Activated T-cell treated with anti-CD3 and anti-CD28 coated beads, Interleukin-2, amount 50 U/mL, for 4 hours (primary cell): ENCODE results near the gene BTF3L4. TPM values are rescaled to one million over a fixed set of nuclear protein-coding genes. Genes with fewer than 3 reads are reported as not detected.
"Not testable (repeated sequence)": the region's sequence is repeated elsewhere in the genome, so short reads cannot be mapped to it uniquely, and the experiment has no call there.

Experiments used
- ATAC-seq, 2 donors: fragments of 200-7000 bp; cut with Tn5 transposase; one replicate each; pipeline ENCODE4 v1.10.0; 2021
- DNase-seq: peaks from one replicate; pipeline ENCODE4 v3.0.0-alpha.2; 2020
- H3K27me3 Mint-ChIP-seq: one replicate; pipeline ENCODE4 v1.8.0; 2021; ENCODE audit warnings: low read depth, mixed read lengths
- H3K36me3 Mint-ChIP-seq: one replicate; pipeline ENCODE4 v1.8.0; 2022; ENCODE audit warnings: mixed read lengths; ENCODE audit not compliant: insufficient read depth
- H3K4me1 Mint-ChIP-seq: one replicate; pipeline ENCODE4 v1.8.0; 2021; ENCODE audit warnings: low read depth, mixed read lengths
- H3K4me3 Mint-ChIP-seq: one replicate; pipeline ENCODE4 v1.8.0; 2021; ENCODE audit warnings: mild to moderate bottlenecking, moderate library complexity, mixed read lengths
- H3K9me3 Mint-ChIP-seq: one replicate; pipeline ENCODE4 v1.8.0; 2021; ENCODE audit warnings: mixed read lengths
- total RNA-seq, 3 donors: library from RNA; stranded (reverse); gene quantifications; one replicate each; pipeline ENCODE4 v1.2.1, GENCODE V29; 2021

Gene BTF3L4
- 10 to 100 TPM; 48.9 to 52.7 (median 51.4) TPM for total RNA-seq

GRCh38 chr1:52056163-52056936 is at the start of gene BTF3L4:
Gene BTF3L4, plus strand, starts transcription at chr1:52056295. Its CDS starts 3,553 bp downstream, at chr1:52059848.
- DNase-seq (peak; percentile 87), ATAC-seq (peak; percentile 96 to 97)
- H3K36me3 Mint-ChIP-seq, result peaks cover 31% of the 10 kb centered on the region
- peak within 1 kb of the TSS; percentile 97 for H3K4me3 Mint-ChIP-seq
- H3K27me3 Mint-ChIP-seq, result no peaks in the 10 kb centered on the region
- H3K4me1 Mint-ChIP-seq, result peaks cover 51% of the 10 kb centered on the region
- no peaks in the 10 kb centered on the region for H3K9me3 Mint-ChIP-seq

GRCh38 chr1:52007215-52008002 is 48.7 kb upstream of the BTF3L4 start:
- ATAC-seq (no peak), DNase-seq (no peak)
- Mint-ChIP-seq H3K4me3 (no peak overlapping the region), H3K36me3 (no peaks in the 10 kb centered on the region), H3K27me3 (peaks cover 20% of the 10 kb centered on the region), H3K4me1 (no peaks in the 10 kb centered on the region), H3K9me3 (no peaks in the 10 kb centered on the region)

GRCh38 chr1:52008071-52008809 is 47.9 kb upstream of the BTF3L4 start:
- Mint-ChIP-seq H3K4me1 (no peaks in the 10 kb centered on the region), H3K9me3 (no peaks in the 10 kb centered on the region), H3K4me3 (no peak overlapping the region), H3K27me3 (peaks cover 17% of the 10 kb centered on the region), H3K36me3 (no peaks in the 10 kb centered on the region)
- DNase-seq, result no peak
- ATAC-seq, result no peak

- no peak overlapping the region for H3K4me3 Mint-ChIP-seq
- DNase-seq, result no peak
- no peaks in the 10 kb centered on the region for H3K4me1 Mint-ChIP-seq
- ATAC-seq, result no peak
- no peaks in the 10 kb centered on the region for H3K9me3 Mint-ChIP-seq
- no peaks in the 10 kb centered on the region for H3K27me3 Mint-ChIP-seq
- H3K36me3 Mint-ChIP-seq, result peaks cover 40% of the 10 kb centered on the region
Observed at GRCh38 chr1:52022133-52022532, 34.0 kb upstream of the BTF3L4 start.

- Mint-ChIP-seq H3K4me1 (peaks cover 11% of the 10 kb centered on the region), H3K36me3 (peaks cover 37% of the 10 kb centered on the region)
- no peak for ATAC-seq
Observed at GRCh38 chr1:52026278-52026677, 29.8 kb upstream of the BTF3L4 start.

GRCh38 chr1:52028328-52028727 is 27.8 kb upstream of the BTF3L4 start:
- Mint-ChIP-seq H3K36me3 (peaks cover 33% of the 10 kb centered on the region), H3K27me3 (no peaks in the 10 kb centered on the region), H3K9me3 (no peaks in the 10 kb centered on the region), H3K4me1 (peaks cover 23% of the 10 kb centered on the region), H3K4me3 (no peak overlapping the region)
- ATAC-seq (no peak), DNase-seq (no peak)

More at GRCh38 chr1:52026278-52026677, 29.8 kb upstream of the BTF3L4 start:
- Mint-ChIP-seq H3K4me3 (no peak overlapping the region), H3K9me3 (no peaks in the 10 kb centered on the region), H3K27me3 (no peaks in the 10 kb centered on the region)
- DNase-seq, result no peak

GRCh38 chr1:52028839-52029238 is 27.3 kb upstream of the BTF3L4 start:
- H3K27me3 Mint-ChIP-seq, DNase-seq, H3K4me3 Mint-ChIP-seq, H3K9me3 Mint-ChIP-seq, ATAC-seq: not testable (repeated sequence)
- H3K4me1 Mint-ChIP-seq, result peaks cover 25% of the 10 kb centered on the region
- H3K36me3 Mint-ChIP-seq, result peaks cover 30% of the 10 kb centered on the region

- Mint-ChIP-seq H3K4me3 (peak overlapping the region; percentile 94), H3K27me3 (no peaks in the 10 kb centered on the region), H3K36me3 (peaks cover 20% of the 10 kb centered on the region), H3K9me3 (no peaks in the 10 kb centered on the region), H3K4me1 (peaks cover 30% of the 10 kb centered on the region)
- DNase-seq (no peak), ATAC-seq (no peak)
Observed at GRCh38 chr1:52032124-52032784, 23.8 kb upstream of the BTF3L4 start.

GRCh38 chr1:52032785-52033131 is 23.3 kb upstream of the BTF3L4 start:
- no peaks in the 10 kb centered on the region for H3K27me3 Mint-ChIP-seq
- H3K9me3 Mint-ChIP-seq, result no peaks in the 10 kb centered on the region
- ATAC-seq (peak; percentile 14 to 15), DNase-seq (no peak)
- H3K4me3 Mint-ChIP-seq, result peak overlapping the region; percentile 94
- H3K36me3 Mint-ChIP-seq, result peaks cover 18% of the 10 kb centered on the region
- H3K4me1 Mint-ChIP-seq, result peaks cover 30% of the 10 kb centered on the region

GRCh38 chr1:52033190-52034049 is 22.7 kb upstream of the BTF3L4 start, which contains the start of gene KTI12:
Gene KTI12, minus strand, starts transcription at chr1:52033810. Its CDS starts 49 bp downstream, at chr1:52033761.
- DNase-seq, result peak; percentile 80
- peaks cover 13% of the 10 kb centered on the region for H3K36me3 Mint-ChIP-seq
- H3K4me1 Mint-ChIP-seq, result peaks cover 30% of the 10 kb centered on the region

GRCh38 chr1:52034050-52034384 is 22.1 kb upstream of the BTF3L4 start:
- peaks cover 30% of the 10 kb centered on the region for H3K4me1 Mint-ChIP-seq
- H3K9me3 Mint-ChIP-seq, result no peaks in the 10 kb centered on the region
- ATAC-seq (no peak), DNase-seq (no peak)
- H3K27me3 Mint-ChIP-seq, result no peaks in the 10 kb centered on the region
- peak overlapping the region; percentile 94 for H3K4me3 Mint-ChIP-seq
- peaks cover 13% of the 10 kb centered on the region for H3K36me3 Mint-ChIP-seq

More at GRCh38 chr1:52033190-52034049, 22.7 kb upstream of the BTF3L4 start, which contains the start of gene KTI12:
- peak within 1 kb of the TSS; percentile 94 for H3K4me3 Mint-ChIP-seq
- no peaks in the 10 kb centered on the region for H3K9me3 Mint-ChIP-seq
- no peaks in the 10 kb centered on the region for H3K27me3 Mint-ChIP-seq
- ATAC-seq, result peak; percentile 97

GRCh38 chr1:52037402-52037814 is 18.7 kb upstream of the BTF3L4 start:
- DNase-seq (no peak), ATAC-seq (no peak)
- Mint-ChIP-seq H3K36me3 (peaks cover 13% of the 10 kb centered on the region), H3K4me1 (peaks cover 7% of the 10 kb centered on the region), H3K4me3 (no peak overlapping the region), H3K27me3 (no peaks in the 10 kb centered on the region), H3K9me3 (no peaks in the 10 kb centered on the region)

GRCh38 chr1:52037909-52038308 is 18.2 kb upstream of the BTF3L4 start:
- Mint-ChIP-seq H3K4me3 (no peak overlapping the region), H3K9me3 (no peaks in the 10 kb centered on the region), H3K4me1 (peaks cover 7% of the 10 kb centered on the region), H3K27me3 (no peaks in the 10 kb centered on the region), H3K36me3 (peaks cover 12% of the 10 kb centered on the region)
- DNase-seq, result no peak
- ATAC-seq, result no peak
